Kidney (tissue), 14 donors: ENCODE measurements around the gene MTR. TPM values are rescaled to one million over a fixed set of nuclear protein-coding genes. Genes with fewer than 3 reads are reported as not detected.

Experiments
- DNase-seq, 5 donors: peaks; one replicate each; pipeline ENCODE4 v3.0.0-alpha.2; 2013 to 2020
- FAIRE-seq: peaks from 2 replicates; lab custom pipeline; 2012; peaks lifted over from hg19 to GRCh38; lab: Jason Lieb, UNC
- H3K27ac ChIP-seq, 2 donors: one replicate each; pipeline ENCODE4 v1.7.0; 2013; ENCODE audit warnings: low read depth in 2 of 2, low read length in 2 of 2, inconsistent platforms in 1 of 2
- H3K27me3 ChIP-seq: one replicate; pipeline ENCODE4 v1.7.1; 2013; ENCODE audit warnings: low read length, inconsistent platforms; ENCODE audit not compliant: control insufficient read depth, insufficient read depth
- H3K36me3 ChIP-seq, 3 donors: one replicate each; pipeline versions ENCODE4 v1.7.0 to v1.7.1; 2013; ENCODE audit warnings: low read length in 3 of 3, control low read depth in 1 of 3, inconsistent platforms in 1 of 3; ENCODE audit not compliant: insufficient read depth in 3 of 3, control insufficient read depth in 2 of 3
- H3K4me1 ChIP-seq, 3 donors: one replicate each; pipeline versions ENCODE4 v1.7.0 to v1.7.1; 2013; ENCODE audit warnings: low read length in 3 of 3, inconsistent platforms in 1 of 3, low read depth in 1 of 3; ENCODE audit not compliant: control insufficient read depth in 2 of 3, insufficient read depth in 2 of 3
- H3K4me3 ChIP-seq, 3 donors: one replicate each; pipeline versions ENCODE4 v1.7.0 to v1.8.1; 2013; ENCODE audit warnings: low read length in 3 of 3, control low read depth in 1 of 3, inconsistent platforms in 1 of 3
- H3K9ac ChIP-seq, 3 donors: one replicate each; pipeline versions ENCODE4 v1.7.0 to v1.7.1; 2013; ENCODE audit warnings: low read length in 3 of 3, control low read depth in 1 of 3, inconsistent platforms in 1 of 3
- H3K9me3 ChIP-seq, 3 donors: one replicate each; pipeline versions ENCODE4 v1.7.0 to v1.7.1; 2013; ENCODE audit warnings: low read length in 3 of 3, control low read depth in 1 of 3, inconsistent platforms in 1 of 3; ENCODE audit not compliant: control insufficient read depth in 2 of 3, insufficient read depth in 1 of 3
- intact Hi-C: fragments of 100-400 bp; cut with DNase I; formaldehyde crosslinking; loops from one replicate; pipeline ENCODE4 v1.11.1; 2022
- polyA plus RNA-seq: library from polyadenylated mRNA; stranded (reverse); fragments of 350-450 nt; fragmentation: Illumina TruSeq; extraction: RNeasy Lipid Tissue Mini Kit (QIAGEN cat#74804); gene quantifications from one replicate; pipeline ENCODE4 v1.2.3, GENCODE V29; 2014; ENCODE audit warnings: low read depth, low replicate concordance; ENCODE audit not compliant: insufficient read depth
- total RNA-seq: library from RNA; stranded (reverse); fragmentation: NEBNext Ultra II Directional; extraction: Animal tissue kit (Norgen Biotek cat#: 25700); gene quantifications from one replicate; pipeline ENCODE4 v1.2.1, GENCODE V29; 2021
- TF ChIP-seq, protein P1 (sequence below): IDR thresholded peaks from 3 replicates; pipeline ENCODE4 v1.5.1; 2012; ENCODE audit warnings: mild to moderate bottlenecking, moderate library complexity, borderline replicate concordance; ENCODE audit not compliant: insufficient read depth; ENCODE audit errors: extremely low read depth
- donor health status: control.
- donor health status: control.
- donor health status: control.
- donor health status: control.
- donor health status: control.
- donor health status: DM: yes; HTN: yes; CAD: no.
- donor health status: Normal renal cell carcinoma (clear cell type).

MTR gene
- total and polyA plus RNA-seq, 2 donors from 2014 or later, result 7.6 to 61.0 TPM

DNA sequence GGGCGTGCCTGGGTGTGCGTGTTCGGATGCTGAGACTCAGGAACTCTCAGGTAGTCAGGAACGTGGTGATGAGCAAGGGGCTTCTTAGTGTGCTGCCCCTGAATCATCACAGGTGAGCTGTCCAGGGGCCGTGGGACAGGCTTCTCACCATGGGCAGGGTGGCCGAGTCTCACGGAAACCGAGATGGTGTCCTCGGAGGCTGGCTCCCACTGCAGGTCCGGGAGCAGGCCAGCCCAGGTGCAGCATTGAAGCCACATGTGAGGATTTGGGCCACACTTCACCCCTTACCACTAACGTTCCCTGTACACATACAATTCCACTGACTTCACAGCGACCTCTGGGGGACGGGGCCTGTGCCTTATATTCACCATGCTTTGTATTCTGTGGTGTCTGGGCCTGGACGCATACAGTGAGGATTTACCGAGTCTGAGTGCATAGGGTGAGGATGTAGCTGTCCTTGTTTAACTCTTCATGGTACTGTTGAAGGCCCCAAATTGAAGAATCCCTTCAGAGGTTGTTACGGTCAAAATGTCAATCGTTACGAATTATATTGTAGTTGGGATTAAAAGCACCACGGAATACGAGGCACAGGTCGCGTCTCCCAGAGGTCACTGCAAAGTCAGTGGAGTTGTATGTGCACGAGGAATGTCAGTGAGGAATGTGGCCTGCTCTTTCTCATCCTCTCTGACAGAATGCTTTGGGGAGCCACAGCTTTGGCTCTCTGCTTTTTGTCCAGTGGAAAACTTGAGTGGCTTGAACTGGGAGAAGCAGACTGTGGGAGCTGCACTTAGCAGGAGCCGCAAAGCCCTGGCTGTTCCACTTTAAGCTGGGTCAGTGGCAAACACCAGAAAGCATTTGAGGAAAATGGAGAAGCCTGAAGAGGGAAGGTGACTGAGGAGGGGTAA is 95.3 kb downstream of the MTR start:
- peak in 1 of 5 donors; percentile 9 for DNase-seq
- Histone ChIP-seq H3K9ac (no peak overlapping the region), H3K9me3 (no peaks in the 10 kb centered on the region), H3K4me1 (no peaks in the 10 kb centered on the region), H3K27me3 (no peaks in the 10 kb centered on the region), H3K36me3 (peaks cover 0 to 84% (median 57%) of the 10 kb centered on the region in 3 donors), H3K27ac (no peak overlapping the region), H3K4me3 (no peak overlapping the region)
- TF ChIP-seq, protein P1, sequence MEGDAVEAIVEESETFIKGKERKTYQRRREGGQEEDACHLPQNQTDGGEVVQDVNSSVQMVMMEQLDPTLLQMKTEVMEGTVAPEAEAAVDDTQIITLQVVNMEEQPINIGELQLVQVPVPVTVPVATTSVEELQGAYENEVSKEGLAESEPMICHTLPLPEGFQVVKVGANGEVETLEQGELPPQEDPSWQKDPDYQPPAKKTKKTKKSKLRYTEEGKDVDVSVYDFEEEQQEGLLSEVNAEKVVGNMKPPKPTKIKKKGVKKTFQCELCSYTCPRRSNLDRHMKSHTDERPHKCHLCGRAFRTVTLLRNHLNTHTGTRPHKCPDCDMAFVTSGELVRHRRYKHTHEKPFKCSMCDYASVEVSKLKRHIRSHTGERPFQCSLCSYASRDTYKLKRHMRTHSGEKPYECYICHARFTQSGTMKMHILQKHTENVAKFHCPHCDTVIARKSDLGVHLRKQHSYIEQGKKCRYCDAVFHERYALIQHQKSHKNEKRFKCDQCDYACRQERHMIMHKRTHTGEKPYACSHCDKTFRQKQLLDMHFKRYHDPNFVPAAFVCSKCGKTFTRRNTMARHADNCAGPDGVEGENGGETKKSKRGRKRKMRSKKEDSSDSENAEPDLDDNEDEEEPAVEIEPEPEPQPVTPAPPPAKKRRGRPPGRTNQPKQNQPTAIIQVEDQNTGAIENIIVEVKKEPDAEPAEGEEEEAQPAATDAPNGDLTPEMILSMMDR, result no peak
- intact Hi-C loops, result no loop called here
- FAIRE-seq, result no peak

DNA sequence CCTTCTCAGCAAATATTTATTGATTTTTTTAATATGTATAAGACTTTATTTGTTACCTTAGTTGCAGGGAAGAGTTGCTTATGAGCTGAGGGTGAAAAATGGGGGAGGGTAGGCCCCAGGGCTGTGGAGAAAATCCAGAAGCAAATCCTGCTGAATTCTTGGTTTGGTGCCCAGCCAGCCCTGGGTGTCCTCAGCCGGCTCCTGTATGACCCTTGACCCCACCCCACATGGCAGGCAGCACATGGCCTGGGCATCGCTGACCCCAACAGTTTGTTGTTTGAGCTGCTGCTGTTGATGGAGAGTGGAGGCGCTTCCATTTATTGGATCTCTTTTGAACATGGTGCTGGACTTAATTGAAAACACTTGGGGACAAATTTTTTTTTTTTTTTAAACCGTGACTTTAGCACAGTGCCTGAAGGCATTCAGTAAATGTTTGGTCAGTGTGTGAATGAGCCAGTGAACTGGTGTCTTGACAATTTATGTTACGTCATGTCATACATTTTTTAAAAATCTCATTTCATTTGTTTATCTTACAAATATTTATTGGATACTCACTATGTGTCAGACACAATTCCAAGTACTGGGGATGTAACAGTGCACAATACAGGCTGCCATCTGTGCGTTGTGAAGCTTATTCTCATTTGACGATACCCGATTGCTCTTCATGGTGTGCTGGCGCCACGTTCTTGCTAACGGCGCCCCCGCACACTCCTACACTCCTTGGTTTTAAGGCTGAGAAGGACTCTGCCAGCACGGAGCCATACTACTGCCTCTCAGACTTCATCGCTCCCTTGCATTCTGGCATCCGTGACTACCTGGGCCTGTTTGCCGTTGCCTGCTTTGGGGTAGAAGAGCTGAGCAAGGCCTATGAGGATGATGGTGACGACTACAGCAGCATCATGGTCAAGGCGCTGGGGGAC is 98.8 kb downstream of the MTR start:
- FAIRE-seq, result no peak
- Histone ChIP-seq H3K9ac (no peak overlapping the region), H3K4me1 (no peaks in the 10 kb centered on the region), H3K27ac (no peak overlapping the region), H3K36me3 (peaks cover 0 to 81% (median 45%) of the 10 kb centered on the region in 3 donors), H3K9me3 (no peaks in the 10 kb centered on the region), H3K27me3 (no peaks in the 10 kb centered on the region), H3K4me3 (no peak overlapping the region)
- intact Hi-C loops, result no loop called here
- no peak for DNase-seq
- TF ChIP-seq, protein P1, result no peak

DNA sequence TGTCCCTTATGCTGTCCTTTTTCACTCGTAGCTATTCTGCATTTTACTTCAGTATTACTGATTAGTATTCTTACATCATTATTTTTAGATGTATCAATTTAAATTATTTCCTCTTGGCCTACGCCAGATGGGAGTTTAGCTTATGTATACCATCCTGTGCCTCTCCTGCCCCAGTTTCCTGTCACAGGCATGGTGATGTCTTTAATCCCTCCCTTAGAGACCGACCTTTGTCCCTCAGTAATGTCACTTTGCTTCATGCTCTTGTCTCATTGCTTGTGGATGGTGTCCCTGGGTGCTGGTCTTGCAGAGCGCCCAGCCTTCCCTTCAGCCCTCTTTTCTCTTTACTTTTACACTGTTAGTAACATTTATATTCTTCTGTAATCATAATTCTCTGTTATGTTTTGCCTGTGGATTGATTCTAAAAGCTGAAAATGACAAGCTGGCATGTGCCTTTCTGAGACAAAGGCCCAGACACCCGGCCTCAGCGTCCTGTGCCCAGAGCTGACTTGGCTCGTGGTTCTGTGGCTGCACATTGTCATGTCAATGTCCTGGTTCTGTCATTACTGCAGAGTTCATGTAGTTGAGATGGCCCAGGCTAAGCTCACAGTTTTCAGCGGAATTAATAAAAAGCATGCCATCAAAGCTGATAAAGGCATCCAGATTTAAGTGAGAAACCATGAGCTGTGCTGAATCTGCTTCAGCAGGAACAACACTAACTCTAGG is 100.7 kb downstream of the MTR start:
- Histone ChIP-seq H3K4me1 (no peaks in the 10 kb centered on the region), H3K4me3 (no peak overlapping the region), H3K27ac (no peak overlapping the region), H3K9ac (no peak overlapping the region), H3K36me3 (peaks cover 0 to 75% (median 34%) of the 10 kb centered on the region in 3 donors), H3K27me3 (no peaks in the 10 kb centered on the region), H3K9me3 (no peaks in the 10 kb centered on the region)
- no peak for FAIRE-seq
- DNase-seq, result no peak
- intact Hi-C loops, result no loop called here
- TF ChIP-seq, protein P1, result no peak
